Hepatocyte (in vitro differentiated cells): ENCODE data around the gene HIRA. TPM values are rescaled to one million over a fixed set of nuclear protein-coding genes. Genes with fewer than 3 reads are reported as not detected.

ENCODE experiments used
- DNase-seq: peaks from one replicate; pipeline ENCODE4 v3.0.0-alpha.2; 2016; ENCODE audit warnings: low spot score
- H2AFZ ChIP-seq: fragments of 200-600 bp; sonication (generic); 2 replicates; pipeline ENCODE4 v1.6.0; 2016; ENCODE audit warnings: antibody characterized with exemption, mild to moderate bottlenecking
- H3K27ac ChIP-seq: fragments of 200-600 bp; sonication (generic); 2 replicates; pipeline ENCODE4 v1.5.1; 2016; ENCODE audit warnings: mild to moderate bottlenecking
- H3K27me3 ChIP-seq: fragments of 200-600 bp; sonication (generic); 2 replicates; pipeline ENCODE4 v1.6.1; 2016
- H3K36me3 ChIP-seq: fragments of 200-600 bp; sonication (generic); replicated peaks from 2 replicates; pipeline ENCODE4 v1.5.1; 2016; ENCODE audit warnings: low read depth; ENCODE audit not compliant: insufficient read depth
- H3K4me1 ChIP-seq: fragments of 200-600 bp; sonication (generic); 2 replicates; pipeline ENCODE4 v1.5.1; 2016; ENCODE audit warnings: mild to moderate bottlenecking, moderate library complexity; ENCODE audit not compliant: insufficient read depth
- H3K4me2 ChIP-seq: fragments of 200-600 bp; sonication (generic); 2 replicates; pipeline ENCODE4 v1.6.0; 2016
- H3K4me3 ChIP-seq: fragments of 200-600 bp; sonication (generic); 2 replicates; pipeline ENCODE4 v1.5.1; 2016; ENCODE audit warnings: mild to moderate bottlenecking
- H3K79me2 ChIP-seq: fragments of 200-600 bp; sonication (generic); 2 replicates; pipeline ENCODE4 v1.6.0; 2017; ENCODE audit warnings: mild to moderate bottlenecking
- H3K9me2 ChIP-seq: fragments of 200-600 bp; sonication (generic); replicated peaks from 2 replicates; pipeline ENCODE4 v1.6.0; 2017; ENCODE audit warnings: mild to moderate bottlenecking; ENCODE audit not compliant: insufficient read depth
- H3K9me3 ChIP-seq: fragments of 200-600 bp; sonication (generic); 2 replicates; pipeline ENCODE4 v1.5.1; 2016; ENCODE audit warnings: low read depth, mild to moderate bottlenecking
- H4K20me1 ChIP-seq: fragments of 200-600 bp; sonication (generic); 2 replicates; pipeline ENCODE4 v1.6.0; 2016; ENCODE audit warnings: mild to moderate bottlenecking; ENCODE audit not compliant: insufficient read depth, poor library complexity, severe bottlenecking
- EZH2 ChIP-seq: fragments of 200-600 bp; sonication (generic); IDR thresholded peaks from 2 replicates; pipeline ENCODE4 v1.6.1; 2016; ENCODE audit warnings: antibody characterized with exemption, mild to moderate bottlenecking, borderline replicate concordance
- EZH2phosphoT487 ChIP-seq: fragments of 200-600 bp; sonication (generic); IDR thresholded peaks from one replicate; pipeline ENCODE4 v1.6.1; 2018; ENCODE audit warnings: antibody characterized with exemption, mild to moderate bottlenecking, low read depth, moderate library complexity; ENCODE audit not compliant: unreplicated experiment, severe bottlenecking
- WGBS: methylation state at CpG from one replicate; pipeline ENCODE4 v1.1.6; 2016; ENCODE audit warnings: low lambda C conversion rate; ENCODE audit errors: missing lambda C conversion rate; 5-methylcytosine and 5-hydroxymethylcytosine counted together
- polyA plus RNA-seq: library from polyadenylated mRNA; unstranded; fragments of >200 nt; fragmentation: Nextera tagmentation; extraction: Ambion mirVana; gene quantifications from 2 replicates; pipeline ENCODE4 v1.2.1, GENCODE V29; 2016
- total RNA-seq: library from RNA; depleted of rRNA; stranded (reverse); fragments of >200 nt; gene quantifications from 2 replicates; pipeline ENCODE4 v1.2.3, GENCODE V29; 2014
- TF ChIP-seq, protein P1 (sequence below): fragments of 200-600 bp; sonication (generic); IDR thresholded peaks from 2 replicates; pipeline ENCODE4 v1.5.1; 2016; ENCODE audit warnings: antibody characterized with exemption, mild to moderate bottlenecking; ENCODE audit not compliant: poor library complexity

Gene HIRA
- total and polyA plus RNA-seq, 2 experiments from 2014 or later, result 23.5 to 30.6 TPM

DNA sequence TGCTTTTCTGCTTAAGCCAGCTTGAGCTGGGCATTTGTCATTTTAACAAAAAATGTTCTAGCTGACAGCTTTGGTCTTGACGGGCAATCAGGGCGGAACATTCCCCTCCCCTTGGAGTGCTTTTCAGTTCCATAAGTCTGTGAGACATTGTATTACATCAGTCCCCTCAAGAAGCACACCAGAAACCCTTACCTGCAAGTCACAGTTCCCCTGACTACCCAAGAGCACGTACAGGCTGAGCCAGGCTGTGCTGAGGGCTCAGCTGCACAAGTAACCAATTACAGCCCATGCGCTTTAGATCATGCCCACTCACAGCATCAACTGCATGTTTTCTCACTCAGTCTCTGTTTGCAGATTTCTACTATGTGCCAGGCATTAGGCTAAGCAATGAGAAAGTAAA is 19.1 kb downstream of the HIRA start:
- TF ChIP-seq EZH2phosphoT487, result no peak
- TF ChIP-seq, protein P1, sequence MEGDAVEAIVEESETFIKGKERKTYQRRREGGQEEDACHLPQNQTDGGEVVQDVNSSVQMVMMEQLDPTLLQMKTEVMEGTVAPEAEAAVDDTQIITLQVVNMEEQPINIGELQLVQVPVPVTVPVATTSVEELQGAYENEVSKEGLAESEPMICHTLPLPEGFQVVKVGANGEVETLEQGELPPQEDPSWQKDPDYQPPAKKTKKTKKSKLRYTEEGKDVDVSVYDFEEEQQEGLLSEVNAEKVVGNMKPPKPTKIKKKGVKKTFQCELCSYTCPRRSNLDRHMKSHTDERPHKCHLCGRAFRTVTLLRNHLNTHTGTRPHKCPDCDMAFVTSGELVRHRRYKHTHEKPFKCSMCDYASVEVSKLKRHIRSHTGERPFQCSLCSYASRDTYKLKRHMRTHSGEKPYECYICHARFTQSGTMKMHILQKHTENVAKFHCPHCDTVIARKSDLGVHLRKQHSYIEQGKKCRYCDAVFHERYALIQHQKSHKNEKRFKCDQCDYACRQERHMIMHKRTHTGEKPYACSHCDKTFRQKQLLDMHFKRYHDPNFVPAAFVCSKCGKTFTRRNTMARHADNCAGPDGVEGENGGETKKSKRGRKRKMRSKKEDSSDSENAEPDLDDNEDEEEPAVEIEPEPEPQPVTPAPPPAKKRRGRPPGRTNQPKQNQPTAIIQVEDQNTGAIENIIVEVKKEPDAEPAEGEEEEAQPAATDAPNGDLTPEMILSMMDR, result no peak
- TF ChIP-seq EZH2, result no peak
- no peak for DNase-seq
- H4K20me1 ChIP-seq, result peaks cover 54% of the 10 kb centered on the region
- WGBS, result 92% methylated on average over 4 of the region's 4 CpGs
- no peaks in the 10 kb centered on the region for H3K36me3 ChIP-seq
- no peak overlapping the region for H3K4me3 ChIP-seq
- no peak overlapping the region for H2AFZ ChIP-seq
- H3K27ac ChIP-seq, result no peak overlapping the region
- H3K4me2 ChIP-seq, result no peak overlapping the region
- H3K9me3 ChIP-seq, result no peaks in the 10 kb centered on the region
- no peaks in the 10 kb centered on the region for H3K9me2 ChIP-seq
- no peaks in the 10 kb centered on the region for H3K4me1 ChIP-seq
- H3K79me2 ChIP-seq, result peaks cover 76% of the 10 kb centered on the region
- no peaks in the 10 kb centered on the region for H3K27me3 ChIP-seq

DNA sequence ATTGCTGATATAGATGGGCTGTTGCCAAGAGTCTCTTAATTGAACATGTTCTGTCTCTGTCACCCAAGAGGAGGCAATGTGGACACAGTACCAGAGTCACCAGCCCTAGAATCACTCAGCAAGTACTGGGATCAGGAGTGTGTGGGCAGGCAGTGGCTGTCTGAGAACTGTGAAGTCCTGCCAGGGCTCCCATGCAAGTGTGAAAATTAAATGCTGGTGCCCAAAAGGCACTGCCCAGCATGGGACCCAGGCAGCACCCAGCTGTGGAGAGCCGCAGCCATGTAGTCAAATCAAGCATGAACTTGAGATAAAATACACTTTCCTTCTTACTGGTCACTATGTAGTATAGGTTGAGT is 19.9 kb downstream of the HIRA start:
- H3K36me3 ChIP-seq, result no peaks in the 10 kb centered on the region

DNA sequence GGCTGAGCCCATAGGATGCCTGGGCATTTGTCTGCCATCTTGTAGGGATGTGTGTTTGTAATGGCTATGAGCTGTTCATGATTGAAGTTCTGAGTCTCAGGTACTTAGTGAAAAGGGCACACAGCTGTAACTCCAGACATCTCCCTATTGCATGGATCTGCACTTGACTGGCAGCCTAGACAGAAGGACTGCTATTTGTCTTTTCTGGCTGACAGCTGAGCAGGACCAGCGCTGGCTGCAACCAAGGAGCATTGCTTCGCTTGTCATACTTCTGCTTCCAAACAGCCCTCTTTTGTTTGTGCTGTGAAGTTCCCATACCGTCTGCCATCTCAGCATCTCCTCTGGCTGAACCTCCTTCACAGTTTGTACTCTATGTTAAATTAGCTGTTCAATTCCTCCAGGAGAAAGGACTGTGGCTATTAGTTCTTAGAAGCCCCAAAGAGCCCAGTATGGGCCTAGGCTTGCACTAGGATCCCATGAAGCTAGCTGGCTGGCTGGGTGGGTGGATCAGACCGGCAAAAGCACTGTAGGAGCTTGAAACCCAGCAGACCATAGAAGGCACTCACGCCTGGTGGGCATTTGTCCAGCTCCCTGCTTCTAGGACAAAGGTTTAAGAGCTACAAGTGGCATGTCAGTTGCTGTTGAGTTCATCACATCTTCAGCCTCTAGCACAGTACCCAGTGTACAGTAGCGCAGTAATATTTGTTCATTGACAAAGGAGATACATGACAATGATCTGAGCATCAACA is 20.4 kb downstream of the HIRA start:
- 89% methylated on average over 6 of the region's 6 CpGs for WGBS

More for the DNA sequence above, 19.9 kb downstream of the HIRA start:
- TF ChIP-seq, protein P1, result no peak
- TF ChIP-seq EZH2 (no peak), EZH2phosphoT487 (no peak)
- H3K4me3 ChIP-seq, result no peak overlapping the region
- H3K4me2 ChIP-seq, result no peak overlapping the region
- H3K9me3 ChIP-seq, result no peaks in the 10 kb centered on the region
- H4K20me1 ChIP-seq, result peaks cover 54% of the 10 kb centered on the region
- 100% methylated on average over 1 of the region's 1 CpG for WGBS
- H3K27ac ChIP-seq, result no peak overlapping the region
- no peaks in the 10 kb centered on the region for H3K4me1 ChIP-seq
- H2AFZ ChIP-seq, result no peak overlapping the region
- no peak for DNase-seq
- H3K79me2 ChIP-seq, result peaks cover 68% of the 10 kb centered on the region
- no peaks in the 10 kb centered on the region for H3K9me2 ChIP-seq
- H3K27me3 ChIP-seq, result no peaks in the 10 kb centered on the region

More for the DNA sequence above, 20.4 kb downstream of the HIRA start:
- H3K9me2 ChIP-seq, result no peaks in the 10 kb centered on the region
- no peaks in the 10 kb centered on the region for H3K27me3 ChIP-seq
- H3K36me3 ChIP-seq, result no peaks in the 10 kb centered on the region
- H3K4me3 ChIP-seq, result no peak overlapping the region
- no peak overlapping the region for H3K4me2 ChIP-seq
- H2AFZ ChIP-seq, result no peak overlapping the region
- TF ChIP-seq, protein P1, result no peak
- TF ChIP-seq EZH2phosphoT487, result no peak
- TF ChIP-seq EZH2, result no peak
- H3K79me2 ChIP-seq, result peaks cover 62% of the 10 kb centered on the region
- DNase-seq, result no peak
- no peaks in the 10 kb centered on the region for H3K4me1 ChIP-seq
- no peaks in the 10 kb centered on the region for H3K9me3 ChIP-seq
- peaks cover 53% of the 10 kb centered on the region for H4K20me1 ChIP-seq
- no peak overlapping the region for H3K27ac ChIP-seq
